ENCODE measurements around the gene CFAP91.
A peak's percentile ranks its signal among the peaks of the same experiment; 100 is the strongest.

The CFAP91 gene

DNA sequence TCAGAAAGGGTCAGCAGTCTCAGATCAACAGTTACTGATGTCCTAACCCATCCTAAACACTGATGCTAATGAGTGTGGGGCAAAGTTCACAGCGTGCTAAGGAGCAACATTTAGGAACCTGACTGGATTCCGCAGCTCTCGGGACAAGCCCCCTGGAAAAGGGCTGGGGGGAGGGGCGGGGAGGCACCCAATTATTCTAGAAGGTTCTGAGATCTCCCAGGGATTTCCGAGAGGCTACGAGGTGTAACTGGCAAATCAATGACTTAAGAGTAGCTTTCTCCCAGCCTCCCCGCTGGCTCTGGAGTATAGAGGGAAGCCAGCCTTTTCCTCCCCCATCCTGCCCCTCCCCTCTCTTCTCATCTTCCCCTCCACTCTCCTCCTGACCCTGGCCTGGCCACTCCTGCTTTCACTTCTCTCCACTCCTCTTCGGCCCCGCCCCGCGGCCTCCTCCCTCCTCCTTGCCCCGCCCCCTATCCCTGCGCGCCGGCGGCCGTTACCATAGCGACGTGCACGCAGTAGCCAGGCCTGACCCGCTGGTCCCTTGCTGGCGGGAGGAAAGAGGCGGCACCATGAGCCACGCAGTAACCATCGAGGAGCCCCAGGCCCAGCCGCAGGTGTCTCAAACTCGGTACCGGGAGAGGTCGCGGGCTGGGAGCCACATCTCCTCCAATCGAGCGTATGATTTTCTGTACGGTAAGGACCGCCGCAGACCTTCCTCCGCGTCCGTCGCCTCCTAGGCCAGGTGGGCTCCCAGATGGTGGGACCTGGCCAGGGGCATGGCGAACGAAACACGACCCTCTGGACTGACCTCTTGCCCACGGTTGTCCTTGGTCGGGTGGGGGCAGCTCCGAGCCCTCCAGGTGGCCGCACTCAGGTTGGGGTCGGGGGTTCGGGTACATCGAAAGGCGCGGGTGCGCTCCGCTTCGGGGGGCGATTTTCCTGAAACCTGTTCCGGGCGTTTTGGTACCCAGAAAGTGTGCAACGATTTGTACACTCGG is at the start of gene CFAP91:
Gene CFAP91 (plus strand): TSS at position 493 of the 998 bp plus-strand sequence. CDS start 77 bp downstream, at position 570.
- peak; percentile 90 for DNase-seq

DNA sequence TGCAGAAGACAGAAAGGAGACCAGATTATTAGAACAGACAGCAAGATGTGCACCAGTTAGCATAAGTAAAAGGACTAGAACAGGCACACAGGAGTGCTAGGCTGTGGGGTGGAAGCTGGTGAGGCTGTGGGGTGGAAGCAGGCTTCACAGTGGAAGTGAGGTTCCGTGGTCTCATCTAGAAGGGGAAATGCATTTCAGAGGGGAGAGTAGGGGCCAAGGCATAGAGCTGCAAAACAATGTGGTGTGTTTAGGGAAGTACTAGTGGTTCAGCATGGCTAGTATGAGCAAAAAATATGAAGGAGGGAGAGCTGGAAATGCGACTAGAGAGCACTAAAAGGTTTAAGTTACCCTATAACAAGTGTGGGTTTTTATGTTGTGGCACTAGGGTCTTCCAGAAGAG is 48.9 kb upstream of the CFAP91 start:
- no peak for DNase-seq

DNA sequence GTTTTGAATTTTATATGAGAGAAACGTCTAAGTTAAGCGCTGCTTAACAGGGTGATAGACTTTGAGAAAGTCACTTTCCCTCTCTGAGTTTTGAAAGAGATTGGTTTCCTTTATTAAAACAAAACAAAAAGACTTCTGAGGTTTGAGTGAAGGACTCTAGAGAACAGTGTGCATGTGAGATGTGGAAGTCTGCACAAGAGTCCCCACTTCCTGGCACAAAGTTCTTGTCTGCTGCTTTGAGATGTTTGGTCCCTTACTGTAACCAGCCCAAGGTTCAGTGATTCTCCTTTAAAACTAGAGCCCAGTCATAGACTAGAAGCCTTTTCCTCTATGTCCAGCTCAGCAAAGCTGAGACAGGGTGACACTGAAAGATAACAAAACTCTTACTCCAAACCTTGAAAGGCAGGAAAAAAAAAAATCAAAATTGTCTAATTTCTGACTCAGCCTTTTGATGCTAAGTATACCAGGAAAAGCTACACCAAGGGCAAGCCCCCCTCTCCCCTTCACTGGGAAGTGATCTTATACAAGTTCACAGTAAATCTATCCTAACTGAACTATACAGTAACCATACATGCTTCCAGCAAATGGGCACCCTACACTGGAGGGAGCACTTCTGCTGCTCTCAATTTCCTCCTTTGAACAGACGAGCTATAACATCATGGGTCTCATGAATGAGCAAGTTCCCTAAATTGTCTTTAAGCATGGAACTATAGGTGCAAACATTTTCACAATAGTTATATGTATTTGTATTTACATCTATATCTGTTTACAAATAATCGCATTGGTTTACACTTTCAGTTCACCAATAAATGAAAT is 44.7 kb upstream of the CFAP91 start:
- DNase-seq: no peak

DNA sequence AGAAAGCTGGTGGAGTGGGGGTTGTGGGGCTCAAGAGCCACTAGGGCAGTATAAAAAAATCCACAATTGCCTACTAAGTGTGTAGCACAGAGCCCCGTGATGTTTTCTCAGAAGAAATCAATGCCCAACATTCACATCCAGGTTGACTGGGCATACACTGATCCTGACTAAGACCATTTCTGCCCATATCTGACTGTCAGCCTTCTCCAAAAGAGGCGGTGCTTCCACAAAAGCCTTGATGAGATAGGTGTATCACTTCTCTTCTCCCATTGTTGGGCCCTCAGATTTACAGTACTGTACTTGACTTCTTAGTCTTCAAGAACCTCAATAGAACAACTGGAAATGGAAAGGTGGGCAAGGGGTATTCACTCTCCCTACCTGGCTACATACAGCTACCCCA is 43.8 kb upstream of the CFAP91 start:
- DNase-seq: no peak

DNA sequence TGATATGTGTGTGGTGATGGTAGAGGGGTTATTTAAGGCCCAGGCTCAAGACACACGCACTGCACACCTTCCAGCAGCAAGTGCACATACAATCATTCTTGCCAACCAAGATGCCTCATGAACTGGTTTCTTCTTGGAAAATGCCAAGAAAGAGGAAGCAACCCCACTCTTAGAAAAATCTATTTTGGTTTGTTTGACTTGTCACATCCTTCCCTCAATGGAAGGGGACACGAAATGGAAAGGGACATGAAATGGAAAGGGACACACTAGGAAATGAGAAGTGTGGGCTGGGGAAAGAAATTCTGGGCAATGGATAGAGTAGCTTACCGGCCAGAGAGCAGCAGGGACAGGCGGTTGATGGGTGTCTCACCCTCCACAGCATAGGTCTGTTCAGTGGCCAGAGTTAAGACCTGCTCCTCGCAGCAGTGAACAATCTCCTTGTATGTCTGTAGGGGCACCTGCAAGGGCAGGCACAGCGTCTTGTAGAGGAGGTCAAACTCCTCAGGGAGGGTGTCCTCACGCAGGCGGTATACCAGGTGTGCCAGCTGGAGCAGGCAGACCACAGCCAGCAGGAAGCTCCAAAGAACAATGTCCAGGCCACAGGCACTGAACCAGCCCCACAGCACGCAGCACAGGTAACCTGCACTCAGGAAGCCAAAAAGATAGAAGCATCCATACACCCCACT is 43.1 kb upstream of the CFAP91 start:
- no peak for DNase-seq

DNA sequence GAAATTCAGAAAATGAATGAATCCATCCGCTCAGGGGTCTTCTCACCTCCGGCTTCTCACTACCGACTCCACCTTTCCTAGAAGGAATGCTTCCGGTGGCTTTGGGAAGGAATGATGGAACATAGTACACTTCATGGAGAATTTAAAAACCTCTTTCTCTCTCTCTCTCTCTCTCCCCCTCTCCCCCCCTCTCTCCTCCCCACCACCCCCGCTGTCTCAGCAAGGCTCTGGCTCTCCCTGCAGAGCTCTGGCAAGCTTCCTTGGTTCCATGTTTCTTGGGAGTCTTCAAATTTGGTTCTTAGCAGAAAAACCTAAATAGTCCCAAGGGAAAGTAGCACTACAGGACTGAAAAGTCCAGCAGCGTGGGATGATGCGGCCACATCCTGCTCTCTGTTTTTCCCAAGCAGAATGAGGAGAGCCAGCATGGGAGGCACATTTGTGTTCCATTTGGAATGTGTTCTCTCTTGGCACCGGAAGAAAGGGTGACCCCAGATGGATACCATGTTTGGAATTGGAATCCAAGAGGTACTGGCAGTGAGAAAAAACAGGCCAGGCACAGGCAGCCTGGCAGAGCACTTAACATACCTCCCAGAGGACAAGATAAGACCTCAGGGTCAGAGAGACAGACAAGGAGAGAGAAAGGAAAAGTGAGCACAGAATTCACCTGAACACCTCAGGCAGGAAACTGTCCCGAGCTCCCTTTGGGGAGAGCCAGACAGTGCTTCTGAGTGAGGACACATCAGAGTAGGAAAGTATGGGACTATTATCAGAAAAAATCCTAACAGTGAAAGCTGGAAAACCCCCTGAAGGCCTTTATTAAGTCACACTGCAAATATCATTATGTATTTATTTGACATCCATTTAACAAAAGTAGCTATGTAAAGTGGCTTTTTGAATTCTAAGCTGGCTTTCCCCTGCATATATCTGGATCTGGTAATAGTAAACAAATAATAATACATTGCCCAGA is 42.1 kb upstream of the CFAP91 start, which contains the start of gene POPDC2:
Gene POPDC2 (minus strand): TSS at position 116 of the 967 bp plus-strand sequence. CDS start 166 bp downstream, outside the sequence.
- DNase-seq: no peak

DNA sequence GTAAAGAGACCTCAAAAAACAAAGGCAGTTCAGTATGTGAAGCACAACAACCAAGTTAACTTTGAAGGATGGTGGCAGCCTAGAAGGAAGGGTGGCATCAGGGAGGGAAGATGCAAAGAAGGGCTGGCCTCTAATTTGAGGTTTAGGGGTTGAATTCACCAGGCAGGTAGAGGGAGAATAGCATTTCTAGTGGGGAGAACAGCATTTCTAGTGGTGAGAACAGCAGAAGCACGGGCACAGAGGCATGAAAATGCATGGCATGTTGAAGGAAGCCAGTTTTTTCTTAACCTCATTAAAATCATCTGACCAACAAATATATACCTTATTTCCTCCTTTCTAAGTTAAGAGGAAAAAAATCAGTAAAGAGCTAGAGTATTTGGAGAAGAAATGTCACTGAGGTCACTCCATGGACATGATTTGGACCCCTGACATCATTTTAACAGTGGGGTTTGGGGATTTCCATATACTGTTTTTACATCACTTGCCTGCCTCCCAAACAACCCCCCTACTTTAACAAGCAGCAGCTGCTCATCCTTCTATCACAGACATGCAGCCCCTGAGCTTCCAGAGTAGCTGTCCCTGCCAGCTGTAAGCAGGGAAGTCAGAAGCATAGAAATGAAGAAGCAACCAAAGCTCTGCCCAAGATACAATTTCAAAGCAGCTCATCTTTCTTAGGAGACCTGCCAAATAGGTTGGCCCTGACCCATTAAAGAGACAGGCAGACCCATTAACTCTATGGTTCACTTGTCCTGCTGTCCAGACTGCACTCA is 40.0 kb upstream of the CFAP91 start:
- DNase-seq: no peak

DNA sequence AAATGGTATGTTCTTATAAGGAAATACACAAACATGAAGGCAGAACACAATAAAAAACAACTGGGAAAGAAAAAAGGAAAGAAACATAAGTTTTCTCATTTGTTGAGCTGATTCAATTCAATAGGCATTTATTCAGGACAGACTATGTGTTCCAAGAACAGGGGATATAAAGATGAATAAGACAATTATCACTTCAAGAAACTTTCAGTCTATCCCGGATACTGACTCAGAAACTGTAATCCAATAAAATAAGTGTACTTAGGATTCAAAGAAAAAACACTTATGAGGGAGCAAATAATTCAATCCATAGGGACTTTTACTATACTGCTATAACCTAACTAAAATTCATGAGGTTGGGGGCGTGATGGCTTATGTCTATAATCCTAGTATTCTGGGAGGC is 38.9 kb upstream of the CFAP91 start:
- no peak for DNase-seq

DNA sequence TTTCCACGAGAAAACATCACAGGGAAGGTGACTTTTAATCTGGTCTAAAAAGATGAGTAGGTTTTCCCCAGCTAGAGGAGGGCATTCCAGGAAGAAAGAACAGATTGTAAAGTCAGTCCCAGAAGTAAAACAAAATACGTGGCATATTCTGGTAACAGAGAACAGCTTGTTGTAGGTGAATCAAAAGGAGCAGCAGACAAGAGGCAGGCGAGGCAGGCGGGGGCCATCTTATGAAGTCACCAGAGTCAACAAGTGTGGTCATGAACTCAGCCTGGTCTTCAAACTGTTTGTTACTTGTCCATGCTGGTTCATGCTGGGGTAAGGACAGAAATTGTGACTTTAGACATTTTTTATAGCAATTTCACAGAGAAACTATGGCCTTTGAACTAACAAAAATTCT is 38.5 kb upstream of the CFAP91 start:
- no peak for DNase-seq

DNA sequence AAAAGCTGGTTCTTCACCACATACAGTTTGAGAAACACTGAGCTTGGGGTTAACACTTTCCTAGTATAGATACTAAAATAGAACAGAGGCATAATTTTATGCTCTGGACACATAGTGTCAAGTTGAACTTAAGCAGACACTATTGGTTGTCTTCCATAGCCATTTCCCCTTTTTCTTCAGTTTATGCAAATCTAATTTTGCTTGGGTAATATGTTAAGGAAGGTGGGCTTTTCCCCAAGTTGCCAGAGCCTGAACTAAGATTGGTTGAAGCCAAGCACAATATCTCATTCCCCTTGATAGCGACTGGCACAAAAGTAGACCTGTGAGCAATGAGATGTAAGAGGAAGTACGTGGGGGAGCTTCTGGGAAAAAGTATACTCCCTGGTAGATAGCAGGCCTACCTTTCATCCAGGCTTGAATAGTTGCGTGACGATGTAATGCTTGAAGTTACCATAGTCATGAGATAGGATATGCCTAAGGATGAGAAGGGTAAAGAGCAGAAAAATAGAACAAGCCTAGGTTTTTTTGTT is 37.9 kb upstream of the CFAP91 start:
- DNase-seq: no peak

DNA sequence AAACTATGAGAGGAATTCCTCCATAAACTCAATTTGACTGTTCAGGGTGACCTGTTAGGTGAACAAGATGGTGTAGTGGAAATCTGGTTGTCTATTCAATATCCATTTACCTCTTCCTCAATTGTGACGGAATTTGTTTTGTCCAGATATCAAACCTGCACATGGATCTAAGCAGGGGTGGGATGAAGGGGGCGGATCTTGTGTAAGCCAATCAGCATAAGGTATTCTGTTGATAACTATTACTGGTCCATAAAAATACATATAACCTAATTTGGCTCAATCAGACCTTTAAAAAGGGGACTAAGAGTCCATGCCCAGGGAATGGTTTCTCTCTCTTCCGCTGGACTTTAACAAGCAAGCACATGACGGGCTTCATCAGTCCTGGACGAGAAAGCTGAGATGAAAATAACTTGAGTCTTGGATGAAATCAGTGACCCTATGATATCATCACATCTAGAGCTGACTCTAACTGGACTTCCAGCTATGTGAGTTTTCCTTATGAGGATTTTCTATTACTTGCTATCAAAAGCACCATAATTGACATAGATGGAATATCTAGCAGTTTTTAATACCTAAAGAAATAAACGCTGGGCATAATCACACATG is 36.8 kb upstream of the CFAP91 start:
- DNase-seq: no peak

DNA sequence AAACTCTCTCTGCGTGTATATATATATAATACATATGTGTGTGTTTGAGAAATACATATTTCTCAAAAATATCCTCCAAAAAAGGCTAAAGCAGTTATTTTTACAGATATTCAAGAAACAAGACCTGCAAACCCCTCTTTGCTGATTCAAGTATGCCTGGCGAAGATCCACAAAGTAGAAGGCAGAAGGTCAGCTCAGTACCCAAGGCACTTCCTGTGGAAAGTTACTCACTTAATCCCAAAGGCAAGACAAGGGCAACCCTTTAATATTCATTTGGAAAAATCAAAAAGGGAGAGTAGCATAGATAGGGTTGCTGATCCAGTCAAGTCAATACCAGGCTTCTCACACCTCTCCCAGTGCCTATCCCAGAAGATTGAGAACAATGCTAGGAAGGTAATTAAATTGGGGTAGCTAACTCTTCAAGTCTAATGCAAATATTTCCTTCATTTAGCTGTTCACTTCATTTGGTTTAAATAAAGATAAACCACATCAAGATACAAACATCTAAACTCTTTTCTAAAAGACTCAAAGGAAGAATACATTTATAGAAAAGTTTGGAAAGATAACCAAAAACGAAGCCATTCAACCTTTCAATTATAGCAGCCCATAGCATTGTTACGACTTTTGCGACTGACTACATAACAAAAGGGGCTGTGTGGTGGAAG is 32.8 kb upstream of the CFAP91 start:
- DNase-seq: no peak

DNA sequence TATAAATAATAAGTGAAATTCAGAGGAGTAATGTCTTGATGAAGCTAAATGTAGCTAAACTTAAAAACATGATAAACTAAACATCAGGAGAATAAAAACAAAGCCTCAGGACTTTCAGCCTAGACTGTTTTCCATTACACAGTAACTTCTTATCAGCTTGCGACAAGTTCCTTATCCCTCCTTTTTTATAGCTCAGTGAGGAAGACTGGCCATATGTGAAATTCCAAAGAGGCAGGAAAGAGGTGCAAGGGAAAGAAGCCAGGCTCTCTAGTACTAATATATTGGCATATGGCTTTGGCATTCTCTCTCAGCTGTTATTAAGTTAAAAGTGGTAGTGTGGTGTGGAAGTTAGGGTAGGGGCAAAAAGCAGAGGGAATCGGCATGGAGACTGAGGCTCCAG is 30.0 kb upstream of the CFAP91 start:
- DNase-seq: no peak

DNA sequence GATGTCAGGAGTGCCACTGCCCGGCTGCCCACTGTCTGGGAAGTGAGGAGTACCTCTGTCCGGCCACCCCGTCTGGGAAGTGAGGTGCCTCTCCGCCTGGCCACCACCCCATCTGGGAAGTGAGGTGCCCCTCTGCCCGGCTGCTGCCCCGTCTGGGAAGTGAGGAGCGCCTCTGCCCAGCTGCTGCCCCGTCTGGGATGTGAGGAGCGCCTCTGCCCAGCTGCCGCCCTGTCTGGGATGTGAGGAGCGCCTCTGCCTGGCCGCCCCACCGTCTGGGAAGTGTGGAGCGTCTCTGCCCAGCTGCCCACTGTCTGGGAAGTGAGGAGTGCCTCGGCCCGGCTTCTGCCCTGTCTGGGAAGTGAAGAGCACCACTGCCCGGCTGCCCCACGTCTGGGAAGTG is 28.9 kb upstream of the CFAP91 start:
- no peak for DNase-seq

DNA sequence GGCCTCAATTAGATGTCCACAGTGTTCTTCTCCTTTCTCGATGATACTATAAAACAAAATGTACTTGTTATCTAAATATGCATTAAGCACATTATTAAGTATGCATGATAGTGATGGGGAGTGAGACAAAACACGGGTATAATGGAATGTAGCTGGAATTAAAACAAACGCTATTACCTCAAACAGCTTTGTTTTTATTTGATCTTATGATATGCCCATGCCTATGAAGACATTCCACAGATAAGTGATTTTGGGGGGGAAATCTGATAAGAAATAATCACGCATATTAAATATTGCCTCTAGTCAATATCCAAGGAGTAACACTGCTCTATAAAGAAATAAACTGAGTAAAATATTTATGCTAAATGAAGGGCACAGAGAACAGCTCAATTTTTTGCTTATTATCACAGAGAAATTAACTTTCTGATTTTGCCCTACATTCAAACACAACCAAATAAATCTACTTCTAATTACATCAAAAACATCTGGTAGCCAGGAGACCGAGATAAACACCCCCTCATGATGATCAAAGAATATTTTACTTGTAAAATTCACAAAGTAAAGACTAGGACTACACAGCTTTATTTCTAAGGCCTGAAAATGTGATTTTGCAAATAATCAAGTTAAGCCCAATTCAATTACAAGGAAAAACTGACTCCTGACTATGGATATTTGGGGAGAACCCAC is 27.5 kb upstream of the CFAP91 start:
- no peak for DNase-seq

DNA sequence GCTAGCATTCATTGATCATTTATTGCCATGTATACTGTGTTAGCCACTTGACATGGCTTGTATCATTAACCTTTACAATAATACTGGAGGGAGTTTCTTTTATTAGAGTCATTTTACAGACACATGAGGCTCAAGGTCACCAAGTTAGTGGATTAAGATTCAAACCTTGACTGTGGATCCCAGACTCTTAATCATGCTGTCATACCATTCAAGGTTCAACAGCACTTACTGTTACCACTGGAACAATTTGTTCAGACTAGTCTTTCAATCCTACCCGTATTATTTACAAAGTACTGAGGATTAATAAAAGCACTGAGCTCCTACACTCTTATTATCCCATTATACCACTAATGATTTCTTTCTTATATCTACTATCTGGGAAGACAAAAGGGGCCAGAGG is 26.8 kb upstream of the CFAP91 start:
- no peak for DNase-seq

DNA sequence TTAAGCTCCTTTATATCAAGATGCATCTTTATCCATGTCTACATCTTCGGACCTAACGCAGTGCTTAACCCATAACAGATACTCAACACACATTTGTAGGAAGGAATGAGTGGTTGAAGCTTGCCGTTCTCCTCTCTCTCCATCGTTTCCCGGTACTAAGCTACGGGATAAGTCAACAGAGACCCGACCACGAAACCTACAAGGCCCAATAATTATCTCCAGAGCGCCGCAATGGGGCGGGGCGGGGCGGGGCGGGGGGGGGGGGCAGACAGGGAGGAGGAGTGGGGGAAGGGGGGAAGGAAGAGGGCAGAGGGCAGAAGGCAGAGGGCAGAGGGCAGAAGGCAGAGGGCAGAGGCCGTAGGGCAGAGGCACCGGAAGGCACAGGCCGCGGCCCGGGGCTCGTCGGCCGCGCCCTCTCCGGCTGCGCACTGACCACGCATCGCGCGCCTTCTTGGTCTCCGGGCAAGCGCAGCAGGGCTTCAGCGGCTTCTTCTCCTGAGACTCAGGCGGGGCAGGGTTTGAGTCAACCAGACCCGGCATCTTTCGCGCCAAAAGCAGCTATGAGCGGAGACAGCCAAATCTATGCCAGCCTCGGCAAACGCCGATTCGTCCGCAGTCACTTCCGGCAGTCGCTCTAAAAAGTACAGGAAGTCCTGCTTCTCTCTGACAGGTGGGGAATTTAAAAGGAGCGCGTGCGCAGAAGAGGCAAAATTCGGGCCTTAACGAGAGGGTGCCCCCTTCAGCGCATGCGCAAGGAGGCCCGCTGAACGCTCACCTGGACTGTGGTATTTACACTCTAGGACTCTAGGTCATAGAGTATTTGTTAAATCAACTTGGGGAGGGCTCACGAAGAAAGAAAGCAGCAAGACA is 25.8 kb upstream of the CFAP91 start, which contains the start of gene COX17:
Gene COX17 (minus strand): TSS at position 636 of the 870 bp plus-strand sequence. CDS start 96 bp downstream, at position 540.
- DNase-seq: peak; percentile 94

DNA sequence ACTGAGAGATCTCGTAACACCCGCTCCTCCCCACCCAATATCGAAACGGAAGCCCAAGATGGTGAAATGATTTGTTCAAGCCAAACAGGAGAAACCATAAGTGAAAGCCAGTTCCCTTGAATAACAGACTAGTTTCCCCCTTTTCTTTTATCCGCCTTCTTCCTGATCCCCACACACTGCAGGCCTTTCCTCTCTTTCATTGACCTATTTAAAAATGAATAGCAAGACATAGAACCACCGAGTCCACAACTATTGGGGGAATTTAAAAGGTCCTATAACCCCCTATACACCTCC is 25.2 kb upstream of the CFAP91 start:
- DNase-seq: no peak

Measured in activated CD8-positive, alpha-beta memory T cell treated with anti-CD3 and anti-CD28 coated beads for 24 hours (primary cell).